ENCODE data around the gene PRR5L.
"Not testable (repeated sequence)": the region's sequence is repeated elsewhere in the genome, so short reads cannot be mapped to it uniquely, and the experiment has no call there.

Gene PRR5L

GRCh38 chr11:36281850-36282249, 14.2 kb upstream of the PRR5L start:
- no peak for DNase-seq

GRCh38 chr11:36282926-36283325, 13.2 kb upstream of the PRR5L start:
- DNase-seq: no peak

DNA sequence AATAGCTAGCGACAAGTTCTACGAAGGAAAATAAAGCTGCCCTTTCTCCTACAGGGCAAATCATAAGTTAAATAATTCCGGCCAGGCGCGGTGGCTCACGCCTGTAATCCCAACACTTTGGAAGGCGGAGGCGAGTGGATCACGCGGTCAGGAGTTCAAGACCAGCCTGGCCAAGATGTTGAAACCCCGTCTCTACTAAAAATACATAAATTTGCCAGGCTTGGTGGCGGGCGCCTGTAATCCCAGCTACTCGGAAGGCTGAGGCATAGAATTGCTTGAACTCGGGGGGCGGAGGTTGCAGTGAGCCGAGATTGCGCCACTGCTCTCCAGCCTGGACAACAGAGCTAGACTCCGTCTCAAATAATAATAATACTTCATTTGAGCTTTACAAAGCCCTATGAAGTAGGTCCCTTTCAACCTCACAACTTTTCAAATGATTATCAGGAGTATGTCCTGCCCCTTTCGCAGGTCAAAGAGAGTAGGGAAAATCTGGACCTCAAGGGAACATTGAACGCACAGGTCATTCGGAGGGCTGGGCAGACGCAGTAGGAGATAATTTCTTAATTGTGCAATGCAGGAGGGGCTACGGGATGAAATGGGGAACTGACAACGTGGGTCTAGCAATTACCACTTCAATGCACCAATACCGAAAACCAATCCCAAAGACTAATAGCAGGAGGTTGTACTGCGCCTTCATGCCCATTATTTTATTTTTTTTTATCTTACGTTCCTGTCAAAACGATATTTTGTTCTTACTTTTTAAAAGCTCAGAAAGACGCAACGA, 7.5 kb upstream of the PRR5L start:
- DNase-seq: no peak

DNA sequence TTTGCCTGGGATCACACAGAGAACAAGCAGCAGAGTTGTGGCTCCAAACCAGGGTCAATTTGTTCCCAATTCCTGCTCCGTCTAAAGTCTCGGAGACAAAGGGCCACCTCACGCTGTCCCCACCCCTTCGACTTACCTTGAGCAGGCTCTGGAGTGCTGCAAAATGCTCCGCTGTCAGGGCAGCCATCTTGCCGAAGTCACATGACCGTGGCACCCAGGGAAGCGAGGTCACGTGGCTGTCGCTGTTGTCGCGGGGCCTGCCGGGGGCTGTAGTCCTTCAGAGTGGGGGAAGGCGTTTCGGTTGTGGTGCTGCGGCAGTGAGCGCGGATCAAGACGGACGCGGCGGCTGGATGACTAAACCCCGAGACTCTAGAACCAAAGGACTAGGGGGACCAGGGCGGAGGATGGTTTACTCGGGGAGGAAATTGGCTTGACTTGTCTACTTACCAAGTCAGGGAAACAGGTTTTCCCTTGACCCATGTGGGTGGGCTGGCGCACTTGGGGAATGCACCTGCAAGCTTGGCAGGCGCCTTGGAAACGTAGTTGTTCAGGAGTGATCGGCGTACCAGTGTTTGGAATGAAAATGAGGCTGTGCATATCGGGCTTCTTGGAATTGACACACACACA, 6.7 kb upstream of the PRR5L start, which contains the start of gene COMMD9:
COMMD9 (minus strand) TSS at position 199 of the 627 bp plus-strand sequence; CDS start at position 187, 12 bp downstream.
- DNase-seq: peak; percentile 92 to 93

DNA sequence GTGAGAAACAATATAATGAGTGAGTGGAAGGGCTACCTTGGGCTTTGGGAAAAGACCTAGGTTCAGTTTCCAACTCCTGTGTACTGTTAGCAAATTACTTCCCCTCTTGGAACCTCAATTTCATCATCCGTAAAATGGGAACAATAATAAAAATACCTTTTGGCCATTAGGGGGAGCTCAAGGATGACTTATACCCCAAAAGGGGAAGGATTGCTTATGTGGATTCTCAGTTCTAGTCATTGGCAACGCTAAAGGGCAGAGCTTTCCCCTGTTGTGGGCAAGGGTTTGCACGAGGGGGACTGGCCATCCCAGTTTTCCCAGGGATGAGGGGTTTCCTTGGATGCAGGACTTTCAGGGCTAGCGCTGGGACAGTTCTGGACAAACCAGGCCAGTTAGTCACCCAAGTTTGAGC, 3.8 kb upstream of the PRR5L start:
- peak in 1 of 2 donors; percentile 73 for DNase-seq

DNA sequence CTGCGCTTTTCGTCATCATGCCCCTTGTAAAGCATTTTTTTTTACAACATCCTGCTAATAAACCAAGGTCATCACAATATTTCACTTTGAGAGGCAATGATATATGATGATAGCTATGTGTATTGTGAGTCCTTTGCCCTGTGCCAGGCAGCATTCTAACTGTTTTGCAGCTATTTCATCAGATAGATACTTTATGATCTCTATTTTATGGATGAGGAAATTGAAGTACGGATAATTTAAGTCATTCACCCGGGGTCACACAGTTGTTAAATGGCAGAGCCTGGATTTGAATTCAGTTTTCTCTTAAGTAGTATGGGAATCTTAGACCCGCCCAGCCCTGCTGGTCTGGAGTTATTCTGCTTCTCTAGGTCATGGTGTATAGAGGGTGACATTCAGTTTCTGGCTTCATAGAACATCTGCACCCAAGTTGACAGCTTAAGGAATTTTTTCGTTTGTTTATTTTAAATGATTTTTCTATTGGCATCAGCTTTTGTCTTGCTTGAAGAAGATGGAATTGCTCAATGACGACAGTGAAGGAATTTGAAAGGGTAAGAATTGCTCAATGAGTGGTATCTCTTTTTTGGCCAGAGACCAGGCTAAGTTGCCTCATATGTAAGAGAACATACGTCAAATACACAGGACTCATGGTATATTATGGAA, 926 bp downstream of the PRR5L start:
- DNase-seq: no peak

DNA sequence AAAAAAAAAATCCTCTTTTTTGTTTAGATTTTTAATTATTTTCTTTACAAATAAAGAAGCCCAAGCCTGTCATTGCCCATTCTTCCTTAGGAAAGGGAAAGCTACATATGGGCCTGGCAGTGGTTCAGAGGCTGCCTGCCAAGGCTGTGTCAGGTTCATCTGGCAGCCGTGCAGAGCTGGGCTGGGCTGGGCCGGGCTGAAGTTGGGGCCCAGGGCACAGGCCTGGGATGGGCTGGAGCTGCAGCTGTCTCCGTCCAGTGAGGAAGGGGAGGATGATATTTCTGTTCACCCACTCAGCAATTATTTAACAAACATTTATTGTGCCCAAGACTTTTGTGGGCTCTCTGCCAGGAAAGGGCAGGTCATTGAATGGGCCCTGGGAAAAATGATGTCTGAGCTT, 4.6 kb downstream of the PRR5L start:
- no peak for DNase-seq

DNA sequence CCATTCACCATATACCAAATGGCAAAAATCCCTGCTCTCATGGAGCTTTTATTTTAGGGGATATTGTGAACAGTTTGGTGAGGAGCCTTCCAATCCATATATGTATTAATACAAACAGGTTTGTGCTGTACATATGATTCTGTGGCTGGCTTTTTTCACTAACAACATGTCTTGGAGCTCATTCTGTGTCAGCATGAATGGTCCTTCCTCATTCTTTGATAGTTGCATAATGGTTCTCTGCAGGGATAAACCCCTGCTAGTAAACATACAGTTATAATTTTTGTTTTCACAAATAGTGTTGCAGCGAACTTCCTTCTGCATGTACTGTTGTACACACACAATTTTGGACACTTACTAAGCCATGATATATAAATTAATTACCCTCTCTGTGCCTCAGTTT, 8.3 kb downstream of the PRR5L start:
- DNase-seq: no peak

DNA sequence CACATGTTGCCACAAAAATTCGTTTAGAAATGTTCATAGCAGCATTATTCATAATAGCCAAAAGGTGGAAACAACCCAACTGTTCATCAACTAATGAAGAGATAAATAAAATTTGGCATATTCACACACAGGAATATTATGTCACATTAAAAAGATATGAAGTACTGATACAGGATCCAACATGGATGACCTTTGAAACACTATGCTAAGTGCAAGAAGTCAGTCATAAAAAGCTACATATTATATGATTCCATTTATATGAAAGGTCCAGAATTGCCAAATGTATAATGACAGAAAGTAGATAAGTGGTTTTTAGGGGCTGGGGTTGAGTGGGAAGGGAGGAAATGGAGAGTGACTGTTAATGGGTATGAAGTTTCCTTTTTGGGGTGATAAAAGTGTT, 9.0 kb downstream of the PRR5L start:
- DNase-seq: no peak

- peak in 1 of 2 donors; percentile 58 for DNase-seq
Measured at GRCh38 chr11:36306888-36307287, 10.8 kb downstream of the PRR5L start.

GRCh38 chr11:36308577-36308976, 12.5 kb downstream of the PRR5L start:
- no peak for DNase-seq

- DNase-seq: no peak
Measured at GRCh38 chr11:36309779-36310178, 13.7 kb downstream of the PRR5L start.

GRCh38 chr11:36311926-36312595, 16.0 kb downstream of the PRR5L start:
- DNase-seq: no peak

- no peak for DNase-seq
Measured at GRCh38 chr11:36312611-36313472, 16.8 kb downstream of the PRR5L start.

DNA sequence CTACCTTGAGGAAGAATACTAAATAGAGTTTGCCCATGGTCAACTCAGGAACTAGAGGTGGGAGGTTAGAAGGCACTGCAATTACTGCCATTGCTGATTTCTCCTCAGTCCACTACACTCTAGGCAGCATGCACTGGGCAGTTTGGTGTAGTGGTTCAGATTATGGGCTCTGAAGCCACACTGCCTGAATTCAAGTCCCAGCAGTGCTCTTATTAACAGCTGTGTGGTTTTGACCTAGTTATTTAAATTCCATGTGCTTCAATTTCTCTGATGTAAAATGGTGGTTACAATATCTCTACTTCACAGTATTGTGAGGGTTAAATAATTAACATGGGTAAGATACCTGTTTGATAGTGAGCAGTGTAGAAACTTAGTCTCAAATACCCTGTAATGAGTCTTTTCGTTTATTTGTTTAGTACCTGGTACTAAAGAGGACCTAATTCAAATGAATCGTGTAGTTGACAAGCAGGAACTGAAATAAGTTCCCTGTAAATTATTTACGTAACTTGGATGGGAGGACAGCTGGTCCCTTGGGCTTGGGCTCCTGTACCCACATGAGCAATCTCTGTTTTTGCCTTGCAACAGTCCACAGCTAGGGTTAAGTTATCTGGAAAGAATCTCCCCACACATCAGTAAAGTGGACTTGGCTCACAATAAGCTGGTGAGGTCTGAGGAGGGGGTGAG, 17.8 kb downstream of the PRR5L start:
- no peak for DNase-seq

DNA sequence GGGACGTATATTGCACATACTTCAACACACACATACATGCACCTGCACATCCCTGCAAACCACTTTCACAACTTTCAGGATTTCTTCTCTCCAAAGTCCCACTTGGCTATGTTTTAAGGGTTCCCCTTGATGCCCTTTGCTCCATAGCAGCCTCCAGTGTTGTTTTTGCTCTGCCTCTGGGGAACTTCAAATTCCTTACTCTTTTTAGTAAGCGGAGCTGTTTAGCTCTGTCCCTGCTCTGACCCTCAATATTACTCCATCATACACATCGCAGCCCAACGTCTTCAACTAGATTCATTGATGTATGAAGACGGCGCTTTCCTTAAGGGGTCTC, 18.3 kb downstream of the PRR5L start:
- no peak for DNase-seq

GRCh38 chr11:36316049-36316448, 20.0 kb downstream of the PRR5L start:
- no peak for DNase-seq

GRCh38 chr11:36317992-36318391, 21.9 kb downstream of the PRR5L start:
- DNase-seq: no peak

GRCh38 chr11:36324956-36325355, 28.9 kb downstream of the PRR5L start:
- DNase-seq: not testable (repeated sequence)

DNA sequence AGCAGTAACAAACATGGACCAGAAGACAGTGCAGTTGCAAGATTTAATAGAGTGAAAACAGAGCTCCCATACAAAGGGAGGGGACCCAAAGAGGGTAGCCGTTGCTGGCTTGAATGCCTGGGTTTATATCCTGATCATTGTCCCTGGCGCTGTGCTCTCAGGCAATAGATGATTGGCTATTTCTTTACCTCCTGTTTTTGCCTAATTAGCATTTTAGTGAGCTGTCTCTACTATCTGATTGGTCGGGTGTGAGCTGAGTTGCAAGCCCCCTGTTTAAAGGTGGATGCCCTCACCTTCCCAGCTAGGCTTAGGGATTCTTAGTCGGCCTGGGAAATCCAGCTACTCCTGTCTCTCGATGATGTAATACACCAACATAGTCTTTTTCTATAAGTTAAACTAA, 29.3 kb downstream of the PRR5L start:
- not testable (repeated sequence) for DNase-seq

DNA sequence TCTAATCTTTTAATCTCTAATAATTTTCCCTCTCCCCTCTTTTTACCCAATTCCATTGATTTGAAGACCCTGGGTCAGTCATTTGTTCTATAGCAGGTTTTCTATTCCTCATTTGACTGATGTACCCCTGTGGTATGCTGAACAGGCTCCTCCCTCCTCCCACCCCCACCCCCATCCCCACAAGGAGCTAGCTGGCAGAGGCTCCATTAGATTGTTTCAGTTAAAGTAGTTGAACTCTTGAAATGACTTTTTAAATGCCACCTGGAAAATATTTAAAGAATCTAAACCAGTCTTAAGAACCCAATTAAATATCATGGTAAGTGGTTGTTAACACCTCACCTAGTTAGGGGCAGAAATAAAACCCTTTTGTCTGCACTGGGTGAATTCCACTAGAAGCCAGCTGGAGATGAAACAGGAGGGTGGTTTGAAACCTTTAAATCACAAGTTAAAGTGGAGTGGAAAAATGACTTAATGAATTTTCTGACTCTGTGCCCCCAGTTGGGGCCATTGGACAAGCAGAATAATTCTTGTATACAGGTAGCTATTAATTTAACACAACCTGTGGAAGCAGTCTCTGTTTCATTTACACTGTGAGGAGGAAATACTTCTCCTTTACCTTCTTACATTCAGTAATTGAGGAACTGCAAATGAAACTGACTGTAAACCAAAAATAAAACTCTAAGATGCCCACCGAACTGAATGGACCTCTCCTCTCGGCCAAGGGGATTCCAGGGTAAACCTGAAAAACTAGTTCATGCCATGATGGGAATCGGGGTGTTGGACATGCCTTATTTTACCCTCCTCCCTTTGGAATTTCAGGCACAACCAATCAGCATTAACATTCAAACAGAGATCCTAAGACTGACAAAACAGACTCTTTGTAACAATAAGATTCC, 30.7 kb downstream of the PRR5L start:
- DNase-seq: no peak
